ENCODE data around the gene SERPINA5.

SERPINA5 gene

DNA sequence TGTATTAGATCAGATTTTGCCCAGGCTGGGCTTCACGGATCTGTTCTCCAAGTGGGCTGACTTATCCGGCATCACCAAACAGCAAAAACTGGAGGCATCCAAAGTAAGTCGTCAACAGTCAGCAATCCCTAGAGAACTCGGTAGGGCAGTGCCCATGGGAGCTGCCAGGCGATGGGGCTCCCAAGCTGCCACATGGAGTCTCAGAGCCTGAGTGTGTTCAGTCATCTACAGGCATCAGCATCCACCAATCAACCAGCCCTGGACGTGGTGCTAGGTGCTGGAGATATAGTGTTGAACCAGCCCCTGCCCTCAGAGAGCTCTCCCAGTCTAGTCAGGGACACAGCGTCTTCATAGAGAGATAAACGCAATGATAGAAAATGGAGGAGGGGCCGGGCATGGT is 13.0 kb upstream of the SERPINA5 start:
- Histone ChIP-seq H3K4me2 (ENCODE audit: low read depth, low read length) (no peak overlapping the region), H3K27ac (ENCODE audit: low read length) (no peak overlapping the region), H3K9me3 (replicated peaks; ENCODE audit: insufficient read depth, low read length) (no peaks in the 10 kb centered on the region), H2AFZ (ENCODE audit: low read length) (no peak overlapping the region), H3K79me2 (ENCODE audit: low read length) (no peaks in the 10 kb centered on the region), H3K9ac (ENCODE audit: low read length) (no peak overlapping the region), H3K36me3 (replicated peaks; ENCODE audit: insufficient read depth, low read length) (no peaks in the 10 kb centered on the region), H4K20me1 (ENCODE audit: insufficient read depth, low read length) (no peaks in the 10 kb centered on the region), H3F3A (ENCODE audit: insufficient read depth, low read length) (no peaks in the 10 kb centered on the region), H3K4me3 (ENCODE audit: low read length) (no peak overlapping the region), H3K4me1 (ENCODE audit: low read length) (no peaks in the 10 kb centered on the region), H3K27me3 (replicated peaks; ENCODE audit: insufficient read depth, low read length) (no peaks in the 10 kb centered on the region), H3K9me2 (replicated peaks; ENCODE audit: insufficient read depth, low read length) (no peaks in the 10 kb centered on the region)
- TF ChIP-seq, protein P1, sequence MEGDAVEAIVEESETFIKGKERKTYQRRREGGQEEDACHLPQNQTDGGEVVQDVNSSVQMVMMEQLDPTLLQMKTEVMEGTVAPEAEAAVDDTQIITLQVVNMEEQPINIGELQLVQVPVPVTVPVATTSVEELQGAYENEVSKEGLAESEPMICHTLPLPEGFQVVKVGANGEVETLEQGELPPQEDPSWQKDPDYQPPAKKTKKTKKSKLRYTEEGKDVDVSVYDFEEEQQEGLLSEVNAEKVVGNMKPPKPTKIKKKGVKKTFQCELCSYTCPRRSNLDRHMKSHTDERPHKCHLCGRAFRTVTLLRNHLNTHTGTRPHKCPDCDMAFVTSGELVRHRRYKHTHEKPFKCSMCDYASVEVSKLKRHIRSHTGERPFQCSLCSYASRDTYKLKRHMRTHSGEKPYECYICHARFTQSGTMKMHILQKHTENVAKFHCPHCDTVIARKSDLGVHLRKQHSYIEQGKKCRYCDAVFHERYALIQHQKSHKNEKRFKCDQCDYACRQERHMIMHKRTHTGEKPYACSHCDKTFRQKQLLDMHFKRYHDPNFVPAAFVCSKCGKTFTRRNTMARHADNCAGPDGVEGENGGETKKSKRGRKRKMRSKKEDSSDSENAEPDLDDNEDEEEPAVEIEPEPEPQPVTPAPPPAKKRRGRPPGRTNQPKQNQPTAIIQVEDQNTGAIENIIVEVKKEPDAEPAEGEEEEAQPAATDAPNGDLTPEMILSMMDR (IDR thresholded peaks at IDR 0.05; ENCODE audit: low read length): no peak
- TF ChIP-seq EZH2phosphoT487 (IDR thresholded peaks at IDR 0.05; ENCODE audit: low read length) (no peak), EZH2 (optimal IDR thresholded peaks at IDR 0.05; ENCODE audit: low read depth, low read length) (no peak)
- no peak for DNase-seq

DNA sequence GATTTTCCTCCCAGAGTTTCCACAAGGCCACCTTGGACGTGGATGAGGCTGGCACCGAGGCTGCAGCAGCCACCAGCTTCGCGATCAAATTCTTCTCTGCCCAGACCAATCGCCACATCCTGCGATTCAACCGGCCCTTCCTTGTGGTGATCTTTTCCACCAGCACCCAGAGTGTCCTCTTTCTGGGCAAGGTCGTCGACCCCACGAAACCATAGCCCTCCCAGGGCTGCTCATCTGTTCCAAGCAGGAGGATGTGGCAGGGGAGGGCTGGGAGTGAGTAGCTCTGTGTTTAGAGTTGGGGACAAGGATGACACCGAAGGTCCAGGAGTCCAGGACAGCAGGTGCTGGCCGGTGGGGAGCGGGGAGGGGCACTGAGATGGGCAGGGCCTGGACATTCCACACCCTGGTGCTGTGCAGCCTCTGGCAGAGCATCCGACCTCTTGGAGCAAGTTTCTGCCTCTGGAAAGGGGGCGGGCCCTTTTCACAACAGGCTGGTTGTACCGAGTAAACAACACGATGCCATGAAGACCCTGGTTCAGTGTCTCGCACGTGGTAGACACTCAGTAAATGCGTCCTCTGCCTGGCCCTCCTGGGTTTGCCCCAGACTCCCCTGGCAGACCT is 11.7 kb upstream of the SERPINA5 start:
- Histone ChIP-seq H3K4me1 (ENCODE audit: low read length) (no peaks in the 10 kb centered on the region), H3K27ac (ENCODE audit: low read length) (no peak overlapping the region), H3K4me3 (ENCODE audit: low read length) (no peak overlapping the region), H3F3A (ENCODE audit: insufficient read depth, low read length) (no peaks in the 10 kb centered on the region), H4K20me1 (ENCODE audit: insufficient read depth, low read length) (no peaks in the 10 kb centered on the region), H3K9ac (ENCODE audit: low read length) (no peak overlapping the region), H3K9me3 (replicated peaks; ENCODE audit: insufficient read depth, low read length) (no peaks in the 10 kb centered on the region), H3K79me2 (ENCODE audit: low read length) (no peaks in the 10 kb centered on the region), H3K4me2 (ENCODE audit: low read depth, low read length) (no peak overlapping the region), H3K9me2 (replicated peaks; ENCODE audit: insufficient read depth, low read length) (no peaks in the 10 kb centered on the region), H3K36me3 (replicated peaks; ENCODE audit: insufficient read depth, low read length) (no peaks in the 10 kb centered on the region), H2AFZ (ENCODE audit: low read length) (no peak overlapping the region), H3K27me3 (replicated peaks; ENCODE audit: insufficient read depth, low read length) (no peaks in the 10 kb centered on the region)
- TF ChIP-seq EZH2phosphoT487 (IDR thresholded peaks at IDR 0.05; ENCODE audit: low read length) (no peak), EZH2 (optimal IDR thresholded peaks at IDR 0.05; ENCODE audit: low read depth, low read length) (no peak)
- TF ChIP-seq, protein P1 (IDR thresholded peaks at IDR 0.05; ENCODE audit: low read length): no peak
- DNase-seq: no peak

DNA sequence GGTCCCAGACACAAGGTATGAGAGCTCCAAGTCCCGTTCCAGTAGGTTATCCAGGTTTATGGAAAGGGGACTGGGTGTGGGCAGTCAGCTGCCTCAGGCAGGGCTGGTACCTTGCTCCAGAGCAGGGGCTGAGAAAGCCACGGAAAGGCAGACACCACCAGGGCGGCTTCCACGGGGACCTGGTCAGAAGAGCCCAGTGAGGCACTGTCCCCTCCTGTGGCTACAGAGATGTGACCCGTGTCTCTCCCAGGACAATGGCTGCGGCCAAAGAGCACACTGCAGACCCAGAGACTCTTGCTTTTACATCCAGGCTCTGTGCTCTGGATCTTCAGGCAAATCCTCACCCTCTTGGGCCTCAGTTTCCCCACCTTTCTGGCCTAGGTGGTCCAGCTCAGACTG is 11.2 kb upstream of the SERPINA5 start:
- no peak for DNase-seq
- Histone ChIP-seq H3K9me3 (replicated peaks; ENCODE audit: insufficient read depth, low read length) (no peaks in the 10 kb centered on the region), H3K9ac (ENCODE audit: low read length) (no peak overlapping the region), H3K4me2 (ENCODE audit: low read depth, low read length) (no peak overlapping the region), H3K36me3 (replicated peaks; ENCODE audit: insufficient read depth, low read length) (no peaks in the 10 kb centered on the region), H3K4me3 (ENCODE audit: low read length) (no peak overlapping the region), H3K79me2 (ENCODE audit: low read length) (no peaks in the 10 kb centered on the region), H3K4me1 (ENCODE audit: low read length) (no peaks in the 10 kb centered on the region), H3K27ac (ENCODE audit: low read length) (no peak overlapping the region), H2AFZ (ENCODE audit: low read length) (no peak overlapping the region), H3F3A (ENCODE audit: insufficient read depth, low read length) (no peaks in the 10 kb centered on the region), H3K9me2 (replicated peaks; ENCODE audit: insufficient read depth, low read length) (no peaks in the 10 kb centered on the region), H3K27me3 (replicated peaks; ENCODE audit: insufficient read depth, low read length) (no peaks in the 10 kb centered on the region), H4K20me1 (ENCODE audit: insufficient read depth, low read length) (no peaks in the 10 kb centered on the region)
- no peak for TF ChIP-seq EZH2 (optimal IDR thresholded peaks at IDR 0.05; ENCODE audit: low read depth, low read length)
- TF ChIP-seq EZH2phosphoT487 (IDR thresholded peaks at IDR 0.05; ENCODE audit: low read length): no peak

DNA sequence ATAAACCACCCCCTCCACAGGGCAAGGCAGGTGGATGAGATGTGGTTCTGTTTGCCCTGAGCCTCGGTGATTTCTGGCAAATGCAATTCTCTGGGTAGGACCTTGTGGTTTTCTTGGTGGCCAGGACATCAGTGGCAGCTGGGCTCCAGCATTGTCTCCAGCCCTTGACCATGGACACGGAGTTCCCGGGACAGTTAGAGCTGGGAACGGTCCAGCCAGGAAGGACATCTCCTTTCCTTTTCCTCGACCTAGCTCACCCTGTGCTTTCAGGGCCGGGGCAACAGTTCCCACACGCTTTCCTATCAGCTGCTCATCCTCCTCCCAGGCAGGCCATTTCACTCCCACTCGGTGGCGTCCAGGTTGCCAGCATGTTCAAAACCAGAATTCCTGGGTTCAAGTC is 10.8 kb upstream of the SERPINA5 start:
- Histone ChIP-seq H3F3A (ENCODE audit: insufficient read depth, low read length) (no peaks in the 10 kb centered on the region), H3K9me2 (replicated peaks; ENCODE audit: insufficient read depth, low read length) (no peaks in the 10 kb centered on the region), H3K27ac (ENCODE audit: low read length) (no peak overlapping the region), H3K79me2 (ENCODE audit: low read length) (no peaks in the 10 kb centered on the region), H3K27me3 (replicated peaks; ENCODE audit: insufficient read depth, low read length) (no peaks in the 10 kb centered on the region), H3K4me2 (ENCODE audit: low read depth, low read length) (no peak overlapping the region), H4K20me1 (ENCODE audit: insufficient read depth, low read length) (no peaks in the 10 kb centered on the region), H3K4me1 (ENCODE audit: low read length) (no peaks in the 10 kb centered on the region), H3K9ac (ENCODE audit: low read length) (no peak overlapping the region), H3K4me3 (ENCODE audit: low read length) (no peak overlapping the region), H3K9me3 (replicated peaks; ENCODE audit: insufficient read depth, low read length) (no peaks in the 10 kb centered on the region), H3K36me3 (replicated peaks; ENCODE audit: insufficient read depth, low read length) (no peaks in the 10 kb centered on the region), H2AFZ (ENCODE audit: low read length) (no peak overlapping the region)
- TF ChIP-seq, protein P1 (IDR thresholded peaks at IDR 0.05; ENCODE audit: low read length): no peak
- TF ChIP-seq EZH2 (optimal IDR thresholded peaks at IDR 0.05; ENCODE audit: low read depth, low read length) (no peak), EZH2phosphoT487 (IDR thresholded peaks at IDR 0.05; ENCODE audit: low read length) (no peak)
- no peak for DNase-seq
